Astrocyte of the cerebellum (primary cell): ENCODE results near the gene RPL38.

Source experiments
- DNase-seq: peaks from one replicate; pipeline ENCODE4 v3.0.0-alpha.2; 2011; ENCODE audit warnings: low read depth
- H3K4me3 ChIP-seq: 2 replicates; pipeline ENCODE4 v1.5.1; 2011; ENCODE audit warnings: mild to moderate bottlenecking, low read depth, low read length, moderate library complexity
- in situ Hi-C: cut with HindIII; loops from 2 replicates; pipeline ENCODE4 v1.10.0; 2017; ENCODE audit warnings: low sequenced_read_pairs
- TF ChIP-seq, protein P1 (sequence below): IDR thresholded peaks from 2 replicates; pipeline ENCODE4 v1.5.1; 2012; ENCODE audit warnings: low read length, low read depth, moderate library complexity, mild to moderate bottlenecking; ENCODE audit errors: missing control alignments

RPL38 gene

DNA sequence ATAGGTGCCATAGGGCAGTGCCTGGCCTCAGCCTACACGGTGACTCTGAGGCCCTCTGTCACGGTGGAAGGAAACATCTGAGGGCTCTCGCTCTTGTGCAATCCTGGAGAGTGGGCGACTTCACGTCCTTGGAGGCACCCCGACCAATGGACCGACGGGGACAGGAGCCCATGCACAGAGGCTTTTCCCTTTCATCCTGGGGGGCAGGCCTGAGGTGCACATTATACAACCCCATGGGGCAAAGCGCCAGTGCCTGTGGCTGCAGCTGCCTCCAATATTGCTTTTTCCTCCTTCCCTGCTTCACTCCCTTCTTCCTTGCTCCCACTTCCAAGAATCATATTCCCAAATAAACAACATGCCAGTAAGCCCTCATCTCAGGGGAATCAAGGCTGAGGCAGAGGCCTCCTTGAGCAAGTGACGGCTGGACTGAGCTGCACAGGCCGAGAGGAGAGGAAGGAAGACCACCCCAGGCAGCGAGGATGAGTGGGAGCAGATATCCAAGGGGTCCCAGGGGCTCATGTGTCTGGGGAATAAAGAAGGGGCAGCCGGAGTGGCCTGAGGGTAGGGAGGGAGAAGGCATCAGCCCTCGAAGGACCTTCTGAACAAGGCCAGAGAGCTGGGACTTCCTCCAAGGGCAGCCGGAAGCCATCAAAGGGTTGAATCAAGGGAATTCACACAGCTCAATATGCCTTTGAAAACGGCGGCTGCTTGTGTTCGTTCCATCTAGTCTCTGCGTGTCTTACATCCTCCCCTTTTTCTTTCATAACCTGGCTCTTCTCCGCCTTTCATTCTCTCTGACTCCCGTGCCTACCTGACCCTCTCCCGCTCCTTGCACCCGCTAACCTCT, 42.6 kb upstream of the RPL38 start:
- in situ Hi-C loops = no loop called here
- no peak for DNase-seq
- H3K4me3 ChIP-seq = no peak overlapping the region
- TF ChIP-seq, protein P1, sequence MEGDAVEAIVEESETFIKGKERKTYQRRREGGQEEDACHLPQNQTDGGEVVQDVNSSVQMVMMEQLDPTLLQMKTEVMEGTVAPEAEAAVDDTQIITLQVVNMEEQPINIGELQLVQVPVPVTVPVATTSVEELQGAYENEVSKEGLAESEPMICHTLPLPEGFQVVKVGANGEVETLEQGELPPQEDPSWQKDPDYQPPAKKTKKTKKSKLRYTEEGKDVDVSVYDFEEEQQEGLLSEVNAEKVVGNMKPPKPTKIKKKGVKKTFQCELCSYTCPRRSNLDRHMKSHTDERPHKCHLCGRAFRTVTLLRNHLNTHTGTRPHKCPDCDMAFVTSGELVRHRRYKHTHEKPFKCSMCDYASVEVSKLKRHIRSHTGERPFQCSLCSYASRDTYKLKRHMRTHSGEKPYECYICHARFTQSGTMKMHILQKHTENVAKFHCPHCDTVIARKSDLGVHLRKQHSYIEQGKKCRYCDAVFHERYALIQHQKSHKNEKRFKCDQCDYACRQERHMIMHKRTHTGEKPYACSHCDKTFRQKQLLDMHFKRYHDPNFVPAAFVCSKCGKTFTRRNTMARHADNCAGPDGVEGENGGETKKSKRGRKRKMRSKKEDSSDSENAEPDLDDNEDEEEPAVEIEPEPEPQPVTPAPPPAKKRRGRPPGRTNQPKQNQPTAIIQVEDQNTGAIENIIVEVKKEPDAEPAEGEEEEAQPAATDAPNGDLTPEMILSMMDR = no peak

DNA sequence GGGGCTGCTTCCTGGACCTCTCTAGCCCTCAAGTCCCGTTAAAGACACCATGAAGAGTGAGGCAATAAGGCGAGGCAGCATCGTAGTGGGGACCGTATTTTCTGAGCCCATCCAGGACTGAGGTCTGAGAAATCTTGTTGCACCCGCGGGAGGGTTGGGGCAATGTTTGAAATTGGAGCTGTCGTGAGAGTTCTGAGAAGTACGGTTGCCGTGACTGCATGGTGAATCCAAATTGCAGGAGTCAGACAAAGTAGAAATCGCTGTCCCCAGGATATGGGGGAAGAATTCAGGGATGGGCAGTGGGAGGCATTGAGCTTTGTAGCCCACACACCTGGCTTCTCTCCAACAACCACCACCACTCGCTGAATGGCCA, 42.0 kb upstream of the RPL38 start:
- DNase-seq = no peak
- in situ Hi-C loops = no loop called here
- H3K4me3 ChIP-seq = no peak overlapping the region

DNA sequence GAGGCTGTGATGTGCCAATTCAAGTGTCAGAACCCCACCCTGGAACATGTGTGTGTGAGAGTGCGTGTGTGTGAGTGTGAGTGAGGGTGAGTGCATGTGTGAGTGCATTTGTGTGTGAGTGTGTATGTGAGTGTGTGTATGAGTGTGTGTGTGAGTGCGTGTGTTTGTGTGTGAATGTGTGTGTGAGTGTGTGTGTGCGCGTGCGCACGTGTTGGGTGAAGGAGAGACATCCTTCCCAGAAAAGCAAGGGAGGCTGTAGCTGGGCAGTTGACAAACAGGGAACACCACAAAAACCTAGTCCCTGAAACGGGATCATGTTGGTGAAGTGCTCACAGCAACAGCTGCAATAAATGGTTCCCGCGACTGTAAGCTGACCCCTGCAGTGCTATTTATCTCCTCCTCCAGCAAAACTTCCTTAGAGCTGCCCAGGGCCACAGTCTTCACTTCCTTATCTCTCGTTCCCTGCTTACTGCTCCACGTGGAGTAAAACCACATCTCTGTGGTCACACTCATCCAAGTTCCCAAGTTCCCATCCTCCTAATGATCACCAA, 40.1 kb upstream of the RPL38 start:
- no peak overlapping the region for H3K4me3 ChIP-seq
- in situ Hi-C loops = no loop called here
- DNase-seq = no peak
- TF ChIP-seq, protein P1 = no peak

More for the DNA sequence above, 42.0 kb upstream of the RPL38 start:
- TF ChIP-seq, protein P1 = no peak

DNA sequence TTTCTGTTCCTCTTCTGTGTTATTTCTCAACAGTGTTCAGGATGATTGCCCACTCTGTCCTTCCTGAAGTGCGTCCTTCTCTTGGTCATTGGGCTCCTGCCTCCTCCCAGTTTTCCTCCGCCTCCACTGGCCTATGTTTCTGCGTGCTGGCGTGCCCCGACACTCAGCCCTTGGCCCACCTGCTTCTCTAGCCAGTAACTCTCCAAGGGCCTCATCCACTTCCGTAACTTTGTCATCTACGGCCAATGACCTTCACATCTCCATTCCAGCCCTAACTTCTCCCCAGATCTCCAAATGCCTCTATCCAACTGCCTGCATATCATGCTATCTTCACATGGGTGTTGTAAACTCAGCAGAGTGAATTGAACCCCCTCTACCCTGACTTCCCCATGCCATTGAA, 39.6 kb upstream of the RPL38 start:
- no peak for DNase-seq
- TF ChIP-seq, protein P1 = no peak
- no peak overlapping the region for H3K4me3 ChIP-seq
- in situ Hi-C loops = no loop called here

DNA sequence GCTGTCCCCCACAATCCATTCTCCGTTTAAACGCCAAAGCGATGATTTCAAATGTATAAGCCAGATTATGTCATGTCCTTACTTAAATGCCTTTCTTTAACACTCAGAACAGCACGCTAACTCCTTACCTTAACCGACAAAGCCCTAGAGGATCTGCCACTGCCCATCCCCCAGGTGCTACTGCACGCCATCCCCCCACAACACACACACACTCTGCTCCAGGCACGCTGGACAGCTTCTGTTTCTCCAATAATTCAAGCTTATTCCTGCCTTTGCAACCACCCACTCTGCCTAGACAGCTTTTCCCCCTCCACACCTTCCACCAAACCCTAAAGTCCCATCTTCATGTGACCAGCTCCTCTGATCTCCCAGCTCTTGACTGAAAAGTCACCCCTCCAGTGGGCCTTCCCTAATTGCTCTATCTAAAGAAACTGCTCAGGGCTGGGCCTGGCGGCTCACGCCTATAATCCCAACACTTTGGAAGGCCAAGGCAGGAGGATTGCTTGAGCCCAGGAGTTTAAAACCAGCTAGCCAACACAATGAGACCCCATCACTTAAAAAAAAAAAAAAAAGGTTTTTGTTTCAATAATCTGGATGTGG, 38.9 kb upstream of the RPL38 start:
- TF ChIP-seq, protein P1 = no peak
- in situ Hi-C loops = no loop called here
- H3K4me3 ChIP-seq = no peak overlapping the region
- no peak for DNase-seq

DNA sequence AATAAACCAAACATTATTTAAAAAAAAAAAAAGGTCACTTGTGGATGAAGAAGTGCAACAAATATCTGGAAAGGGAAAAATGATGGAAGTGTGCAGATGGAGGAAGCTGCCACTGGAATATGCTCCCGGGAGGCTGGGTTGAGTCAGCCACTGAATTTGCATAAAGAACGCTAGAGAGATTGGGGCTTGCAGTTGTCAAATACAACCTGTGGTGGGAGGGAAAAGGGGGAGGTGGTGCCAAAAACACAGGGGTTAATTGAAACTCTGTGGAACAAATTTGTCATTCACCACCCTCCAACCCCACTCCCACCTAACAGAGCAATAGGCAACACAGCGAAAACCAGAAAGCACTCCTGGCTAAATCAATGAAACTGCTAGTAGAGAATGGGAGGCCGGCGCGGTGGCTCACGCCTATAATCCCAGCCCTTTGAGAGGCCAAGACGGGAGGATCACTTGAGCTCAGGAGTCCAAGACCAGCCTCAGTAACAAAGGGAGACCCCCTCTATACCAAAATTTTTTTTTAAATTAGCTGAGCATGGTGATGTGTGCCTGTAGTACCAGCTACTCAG, 37.6 kb upstream of the RPL38 start:
- in situ Hi-C loops = no loop called here
- no peak for DNase-seq
- TF ChIP-seq, protein P1 = no peak
- H3K4me3 ChIP-seq = no peak overlapping the region
